Measurements from ENCODE around the gene MYRIP. TPM values are rescaled to one million over a fixed set of nuclear protein-coding genes. Genes with fewer than 3 reads are reported as not detected.

MYRIP gene
- total RNA-seq, 4 donors from 2014 or later, result 3.5 to 31.1 (median 12.1) TPM

DNA sequence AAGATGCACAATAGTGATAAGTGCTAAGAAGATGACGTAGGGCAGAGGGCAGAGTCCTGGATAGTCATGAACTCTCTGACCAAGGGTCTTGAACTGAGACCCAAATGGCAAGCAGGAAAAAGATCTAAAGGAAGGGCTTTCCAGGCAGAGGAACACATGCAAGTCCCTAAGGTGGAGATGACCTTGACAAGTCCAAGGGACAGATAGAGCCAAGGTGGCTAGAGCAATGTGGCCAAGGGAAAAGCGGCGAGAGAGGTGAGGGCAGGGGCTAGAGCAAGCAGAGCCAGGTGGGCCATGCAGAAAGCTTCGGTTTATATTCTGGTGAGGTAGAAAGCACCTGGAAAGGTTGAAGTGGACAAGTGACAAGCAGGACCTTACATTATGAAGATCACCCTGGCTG, 414.4 kb downstream of the MYRIP start:
- no peak overlapping the region for H3K27ac ChIP-seq
- intact Hi-C loops (cut with DNase I; ENCODE audit: low total_unique reads), result no loop called here
- H3K36me3 ChIP-seq, result no peaks in the 10 kb centered on the region
- H3K4me3 ChIP-seq, result no peak overlapping the region
- DNase-seq, result no peak
- H3K9me3 ChIP-seq, result no peaks in the 10 kb centered on the region
- TF ChIP-seq, protein P1, sequence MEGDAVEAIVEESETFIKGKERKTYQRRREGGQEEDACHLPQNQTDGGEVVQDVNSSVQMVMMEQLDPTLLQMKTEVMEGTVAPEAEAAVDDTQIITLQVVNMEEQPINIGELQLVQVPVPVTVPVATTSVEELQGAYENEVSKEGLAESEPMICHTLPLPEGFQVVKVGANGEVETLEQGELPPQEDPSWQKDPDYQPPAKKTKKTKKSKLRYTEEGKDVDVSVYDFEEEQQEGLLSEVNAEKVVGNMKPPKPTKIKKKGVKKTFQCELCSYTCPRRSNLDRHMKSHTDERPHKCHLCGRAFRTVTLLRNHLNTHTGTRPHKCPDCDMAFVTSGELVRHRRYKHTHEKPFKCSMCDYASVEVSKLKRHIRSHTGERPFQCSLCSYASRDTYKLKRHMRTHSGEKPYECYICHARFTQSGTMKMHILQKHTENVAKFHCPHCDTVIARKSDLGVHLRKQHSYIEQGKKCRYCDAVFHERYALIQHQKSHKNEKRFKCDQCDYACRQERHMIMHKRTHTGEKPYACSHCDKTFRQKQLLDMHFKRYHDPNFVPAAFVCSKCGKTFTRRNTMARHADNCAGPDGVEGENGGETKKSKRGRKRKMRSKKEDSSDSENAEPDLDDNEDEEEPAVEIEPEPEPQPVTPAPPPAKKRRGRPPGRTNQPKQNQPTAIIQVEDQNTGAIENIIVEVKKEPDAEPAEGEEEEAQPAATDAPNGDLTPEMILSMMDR (IDR thresholded peaks at IDR 0.05), result no peak
- TF ChIP-seq POLR2A (IDR thresholded peaks at IDR 0.05), result no peak
- H3K27me3 ChIP-seq, result no peaks in the 10 kb centered on the region
- H3K4me1 ChIP-seq, result no peaks in the 10 kb centered on the region

DNA sequence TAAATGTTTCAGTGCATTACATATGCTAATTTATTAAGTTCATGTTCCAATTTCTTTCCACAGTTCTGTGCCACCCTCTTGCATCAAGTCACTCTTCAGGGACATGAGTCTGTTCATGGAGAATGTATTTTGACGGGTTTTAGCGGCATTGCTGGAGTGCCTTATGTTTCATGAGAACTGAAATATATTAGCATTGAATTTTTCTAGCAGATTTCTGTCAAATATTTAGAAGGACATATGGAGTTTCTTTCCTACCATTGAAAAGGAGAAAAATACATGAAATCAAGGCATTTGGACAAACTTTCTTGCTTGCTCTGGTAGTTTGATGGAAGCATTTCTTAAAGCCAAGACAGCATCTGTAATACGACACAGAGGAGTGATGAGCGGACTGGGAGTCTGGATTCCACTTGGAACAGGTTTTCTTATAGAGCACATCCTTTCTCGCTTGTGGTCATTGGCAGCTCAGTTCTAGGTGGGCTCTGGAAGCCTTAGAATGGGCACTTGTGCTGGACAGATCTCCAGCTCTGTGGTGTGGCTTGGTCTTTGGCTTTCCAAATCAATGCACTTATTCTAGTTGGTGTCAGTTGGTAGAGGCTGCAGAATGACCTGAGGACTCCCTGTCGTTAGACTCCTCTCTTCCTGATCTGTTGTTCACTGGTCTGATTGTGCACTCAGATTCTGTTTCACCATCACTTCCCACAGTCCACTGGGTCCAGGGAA, 415.5 kb downstream of the MYRIP start:
- H3K36me3 ChIP-seq, result no peaks in the 10 kb centered on the region
- intact Hi-C loops (cut with DNase I; ENCODE audit: low total_unique reads), result no loop called here
- no peaks in the 10 kb centered on the region for H3K27me3 ChIP-seq
- no peak for DNase-seq
- H3K4me3 ChIP-seq, result no peak overlapping the region
- H3K4me1 ChIP-seq, result no peaks in the 10 kb centered on the region
- H3K27ac ChIP-seq, result no peak overlapping the region
- no peak for TF ChIP-seq POLR2A (IDR thresholded peaks at IDR 0.05)
- TF ChIP-seq, protein P1 (IDR thresholded peaks at IDR 0.05), result no peak
- no peaks in the 10 kb centered on the region for H3K9me3 ChIP-seq

DNA sequence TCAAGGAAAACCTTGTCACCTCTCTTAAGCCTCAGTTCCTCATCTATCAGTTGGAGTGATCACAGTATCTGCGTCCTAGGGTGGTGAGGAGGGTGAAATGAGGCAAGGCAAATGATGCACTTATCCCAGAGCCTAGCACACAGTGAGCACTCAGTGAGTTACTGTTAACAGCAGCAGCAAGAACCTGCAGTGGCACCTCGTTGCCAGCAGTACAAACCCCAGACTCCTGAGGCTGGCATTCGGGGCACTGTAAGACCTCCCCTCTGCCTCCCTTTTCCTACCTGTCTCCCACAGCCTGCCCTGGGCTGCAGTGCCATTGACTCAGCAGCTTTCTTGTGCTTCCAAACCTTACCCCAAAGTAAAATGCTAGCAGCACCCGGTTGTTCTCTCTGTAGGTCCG, 417.2 kb downstream of the MYRIP start:
- no peaks in the 10 kb centered on the region for H3K36me3 ChIP-seq
- H3K4me3 ChIP-seq, result no peak overlapping the region
- H3K27ac ChIP-seq, result no peak overlapping the region
- no peaks in the 10 kb centered on the region for H3K4me1 ChIP-seq
- TF ChIP-seq, protein P1 (IDR thresholded peaks at IDR 0.05), result no peak
- TF ChIP-seq POLR2A (IDR thresholded peaks at IDR 0.05), result no peak
- DNase-seq, result no peak
- H3K27me3 ChIP-seq, result no peaks in the 10 kb centered on the region
- intact Hi-C loops (cut with DNase I; ENCODE audit: low total_unique reads), result no loop called here
- H3K9me3 ChIP-seq, result no peaks in the 10 kb centered on the region

DNA sequence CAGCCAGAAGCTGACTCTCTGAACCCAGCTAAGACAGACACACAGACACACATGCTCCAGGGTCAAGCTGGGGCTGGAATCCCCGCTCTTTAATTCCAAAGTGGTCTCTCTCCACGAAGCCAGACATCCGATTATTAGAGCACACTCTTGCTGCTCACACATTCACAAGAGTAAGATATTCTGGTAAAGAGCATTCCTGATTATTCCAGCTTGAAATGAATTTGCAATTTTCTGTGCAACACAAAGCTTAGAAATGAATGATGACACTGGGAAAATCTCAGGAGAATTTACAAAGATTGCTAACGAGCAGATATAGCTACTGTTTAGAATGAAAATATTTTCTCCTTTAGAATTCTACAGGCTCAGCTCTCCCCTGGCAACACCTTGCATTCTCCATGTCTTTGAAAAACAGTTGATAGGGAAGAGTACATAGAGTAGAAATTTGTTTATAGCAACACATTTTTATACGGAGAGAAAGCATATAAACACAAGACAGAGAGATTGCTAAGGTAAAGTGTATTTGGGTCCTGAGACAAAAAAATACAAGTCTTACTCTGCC, 419.5 kb downstream of the MYRIP start:
- H3K27me3 ChIP-seq, result no peaks in the 10 kb centered on the region
- intact Hi-C loops (cut with DNase I; ENCODE audit: low total_unique reads), result no loop called here
- H3K27ac ChIP-seq, result no peak overlapping the region
- H3K4me1 ChIP-seq, result no peaks in the 10 kb centered on the region
- no peaks in the 10 kb centered on the region for H3K36me3 ChIP-seq
- TF ChIP-seq, protein P1 (IDR thresholded peaks at IDR 0.05), result no peak
- TF ChIP-seq POLR2A (IDR thresholded peaks at IDR 0.05), result no peak
- H3K4me3 ChIP-seq, result no peak overlapping the region
- DNase-seq, result no peak
- no peaks in the 10 kb centered on the region for H3K9me3 ChIP-seq

DNA sequence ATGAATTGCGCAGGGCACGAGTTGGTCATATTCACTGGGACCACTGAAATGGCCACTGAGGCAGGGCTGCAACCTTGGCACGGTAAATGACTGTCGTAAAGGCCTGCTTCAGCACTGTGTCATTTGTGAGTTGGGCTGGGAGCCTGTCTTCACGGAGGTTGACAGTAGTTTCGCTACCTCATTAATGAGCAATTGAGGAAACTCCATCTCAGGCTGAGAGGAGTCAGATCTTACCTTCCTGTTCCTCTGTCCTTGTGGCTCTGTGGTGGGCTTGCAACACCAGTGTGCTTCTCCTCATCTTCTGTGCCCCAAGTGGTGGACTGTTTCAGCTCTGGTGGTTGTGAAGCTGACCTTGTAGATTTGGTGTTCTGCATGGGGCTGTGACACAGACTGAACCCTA, 420.0 kb downstream of the MYRIP start:
- TF ChIP-seq, protein P1 (IDR thresholded peaks at IDR 0.05), result no peak
- no peak for TF ChIP-seq POLR2A (IDR thresholded peaks at IDR 0.05)
- Histone ChIP-seq H3K36me3 (no peaks in the 10 kb centered on the region), H3K9me3 (no peaks in the 10 kb centered on the region), H3K4me3 (no peak overlapping the region), H3K27me3 (no peaks in the 10 kb centered on the region), H3K4me1 (no peaks in the 10 kb centered on the region), H3K27ac (no peak overlapping the region)
- intact Hi-C loops (cut with DNase I; ENCODE audit: low total_unique reads), result no loop called here
- no peak for DNase-seq

All from uterus (tissue), 4 donors.